Measurements from ENCODE around the gene KIF16B.
A peak's percentile ranks its signal among the peaks of the same experiment; 100 is the strongest.

KIF16B gene

GRCh38 chr20:16432466-16433292 is 140.6 kb downstream of the KIF16B start:
- DNase-seq (ENCODE audit: low spot score), result no peak

GRCh38 chr20:16428112-16428511 is 145.1 kb downstream of the KIF16B start:
- no peak for DNase-seq (ENCODE audit: low spot score)

GRCh38 chr20:16427571-16427970 is 145.7 kb downstream of the KIF16B start:
- no peak for DNase-seq (ENCODE audit: low spot score)

- DNase-seq (ENCODE audit: low spot score), result no peak
Observed at GRCh38 chr20:16424780-16425179, 148.5 kb downstream of the KIF16B start.

- DNase-seq (ENCODE audit: low spot score), result no peak
Observed at GRCh38 chr20:16423311-16424212, 149.7 kb downstream of the KIF16B start.

GRCh38 chr20:16419138-16419715 is 154.0 kb downstream of the KIF16B start:
- no peak for DNase-seq (ENCODE audit: low spot score)

GRCh38 chr20:16418616-16419015 is 154.6 kb downstream of the KIF16B start:
- DNase-seq (ENCODE audit: low spot score), result no peak

- no peak for DNase-seq (ENCODE audit: low spot score)
Observed at GRCh38 chr20:16417001-16417400, 156.2 kb downstream of the KIF16B start.

GRCh38 chr20:16415071-16416053 is 157.9 kb downstream of the KIF16B start:
- DNase-seq (ENCODE audit: low spot score), result no peak

- DNase-seq (ENCODE audit: low spot score), result no peak
Observed at GRCh38 chr20:16412906-16413305, 160.3 kb downstream of the KIF16B start.

- no peak for DNase-seq (ENCODE audit: low spot score)
Observed at GRCh38 chr20:16411361-16411760, 161.9 kb downstream of the KIF16B start.

- DNase-seq (ENCODE audit: low spot score), result no peak
Observed at GRCh38 chr20:16410626-16411025, 162.6 kb downstream of the KIF16B start.

GRCh38 chr20:16408981-16409380 is 164.3 kb downstream of the KIF16B start:
- no peak for DNase-seq (ENCODE audit: low spot score)

- DNase-seq (ENCODE audit: low spot score), result no peak
Observed at GRCh38 chr20:16407251-16408067, 165.8 kb downstream of the KIF16B start.

GRCh38 chr20:16405254-16405653 is 168.0 kb downstream of the KIF16B start:
- DNase-seq (ENCODE audit: low spot score), result no peak

- DNase-seq (ENCODE audit: low spot score), result no peak
Observed at GRCh38 chr20:16404640-16405039, 168.6 kb downstream of the KIF16B start.

GRCh38 chr20:16404171-16404570 is 169.1 kb downstream of the KIF16B start:
- DNase-seq (ENCODE audit: low spot score), result no peak

GRCh38 chr20:16400234-16400633 is 173.0 kb downstream of the KIF16B start:
- DNase-seq (ENCODE audit: low spot score), result no peak

GRCh38 chr20:16399801-16400200 is 173.4 kb downstream of the KIF16B start:
- no peak for DNase-seq (ENCODE audit: low spot score)

- peak; percentile 48 for DNase-seq (ENCODE audit: low spot score)
Observed at GRCh38 chr20:16397086-16397485, 176.2 kb downstream of the KIF16B start.

GRCh38 chr20:16395366-16395765 is 177.9 kb downstream of the KIF16B start:
- DNase-seq (ENCODE audit: low spot score), result no peak
